GM12875 (cell line): ENCODE data around the gene GPR78.

ENCODE experiments used
- H3K4me3 ChIP-seq: one replicate; pipeline ENCODE4 v1.5.1; 2011; ENCODE audit warnings: low read depth, low read length, control low read depth
- TF ChIP-seq, protein P1 (sequence below): IDR thresholded peaks from 2 replicates; pipeline ENCODE4 v1.5.1; 2011; ENCODE audit warnings: low read depth, mild to moderate bottlenecking, control low read depth, inconsistent platforms, low read length, moderate library complexity, borderline replicate concordance; ENCODE audit not compliant: insufficient read depth

GPR78 gene

DNA sequence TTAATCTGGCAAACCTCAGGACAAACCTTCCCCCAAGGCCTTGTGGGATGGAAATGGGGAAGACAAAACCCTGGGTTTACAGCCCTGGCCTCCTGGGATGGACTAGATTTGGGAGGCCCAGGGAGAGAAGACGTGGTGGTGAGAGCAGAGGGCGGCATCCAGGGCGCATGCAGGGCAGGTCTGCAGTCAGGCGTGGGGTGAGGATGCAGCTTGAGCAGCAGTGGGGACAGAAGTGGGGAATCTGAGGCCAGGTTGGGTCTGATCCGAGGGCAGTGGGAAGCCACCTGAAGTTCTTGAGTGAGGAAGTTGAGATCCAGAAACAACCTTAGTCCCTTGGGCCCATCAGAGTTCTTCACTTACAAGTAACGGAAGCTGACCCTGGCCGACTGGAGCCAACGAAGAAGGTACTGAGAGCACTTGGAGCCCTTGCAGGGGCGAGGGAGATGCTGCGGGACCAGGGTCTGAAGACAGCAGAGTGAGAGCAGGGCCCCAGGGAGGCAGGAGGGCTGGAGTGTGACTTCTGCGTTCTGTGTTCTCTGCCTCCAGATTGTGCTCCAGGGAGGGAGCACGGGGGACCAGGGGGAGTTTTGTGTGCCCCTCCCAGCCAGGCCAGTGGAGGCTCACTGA lies 42.0 kb upstream of the GPR78 start:
- no peak overlapping the region for H3K4me3 ChIP-seq
- TF ChIP-seq, protein P1, sequence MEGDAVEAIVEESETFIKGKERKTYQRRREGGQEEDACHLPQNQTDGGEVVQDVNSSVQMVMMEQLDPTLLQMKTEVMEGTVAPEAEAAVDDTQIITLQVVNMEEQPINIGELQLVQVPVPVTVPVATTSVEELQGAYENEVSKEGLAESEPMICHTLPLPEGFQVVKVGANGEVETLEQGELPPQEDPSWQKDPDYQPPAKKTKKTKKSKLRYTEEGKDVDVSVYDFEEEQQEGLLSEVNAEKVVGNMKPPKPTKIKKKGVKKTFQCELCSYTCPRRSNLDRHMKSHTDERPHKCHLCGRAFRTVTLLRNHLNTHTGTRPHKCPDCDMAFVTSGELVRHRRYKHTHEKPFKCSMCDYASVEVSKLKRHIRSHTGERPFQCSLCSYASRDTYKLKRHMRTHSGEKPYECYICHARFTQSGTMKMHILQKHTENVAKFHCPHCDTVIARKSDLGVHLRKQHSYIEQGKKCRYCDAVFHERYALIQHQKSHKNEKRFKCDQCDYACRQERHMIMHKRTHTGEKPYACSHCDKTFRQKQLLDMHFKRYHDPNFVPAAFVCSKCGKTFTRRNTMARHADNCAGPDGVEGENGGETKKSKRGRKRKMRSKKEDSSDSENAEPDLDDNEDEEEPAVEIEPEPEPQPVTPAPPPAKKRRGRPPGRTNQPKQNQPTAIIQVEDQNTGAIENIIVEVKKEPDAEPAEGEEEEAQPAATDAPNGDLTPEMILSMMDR = no peak

DNA sequence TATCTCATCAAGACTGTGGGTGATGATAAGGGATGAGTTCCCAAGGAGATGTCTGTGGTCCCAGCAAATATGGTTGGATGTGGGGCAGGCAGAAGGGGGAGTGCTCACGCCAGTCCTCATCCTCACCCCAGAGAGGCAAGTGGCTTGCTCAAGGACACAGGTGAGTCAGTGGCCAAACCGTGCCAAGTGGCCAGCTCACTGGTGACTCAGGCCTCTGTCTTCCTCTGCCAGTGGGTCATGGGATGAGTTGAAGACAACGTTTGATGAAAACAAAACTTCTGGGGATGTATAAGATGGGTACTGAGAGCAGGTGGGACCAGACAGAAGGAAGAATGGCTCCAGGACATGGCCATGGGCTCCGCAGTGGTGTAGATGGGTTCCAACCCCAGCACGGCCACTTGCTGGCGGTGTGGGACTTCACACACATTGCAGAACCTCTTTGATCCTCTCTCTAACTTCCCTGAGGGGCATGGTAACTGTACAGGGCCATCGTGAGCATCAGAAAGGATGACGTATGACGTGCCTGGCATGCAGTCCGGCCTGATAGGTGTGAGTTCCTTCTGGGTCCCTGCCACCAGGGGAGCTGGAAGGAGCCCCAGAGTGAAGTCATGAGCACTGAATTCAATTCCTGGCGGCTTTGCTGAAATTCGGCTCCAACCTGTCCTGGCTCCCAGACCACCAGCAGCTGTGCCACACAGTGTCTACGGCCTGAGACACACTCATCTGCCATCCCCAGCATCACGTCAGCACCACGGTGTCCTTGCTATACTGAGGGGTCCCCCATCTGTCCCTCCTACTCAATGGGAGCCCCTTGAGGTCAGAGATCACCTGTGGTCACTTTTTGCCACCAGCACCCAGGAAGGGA lies 41.3 kb upstream of the GPR78 start:
- TF ChIP-seq, protein P1 = no peak
- no peak overlapping the region for H3K4me3 ChIP-seq

DNA sequence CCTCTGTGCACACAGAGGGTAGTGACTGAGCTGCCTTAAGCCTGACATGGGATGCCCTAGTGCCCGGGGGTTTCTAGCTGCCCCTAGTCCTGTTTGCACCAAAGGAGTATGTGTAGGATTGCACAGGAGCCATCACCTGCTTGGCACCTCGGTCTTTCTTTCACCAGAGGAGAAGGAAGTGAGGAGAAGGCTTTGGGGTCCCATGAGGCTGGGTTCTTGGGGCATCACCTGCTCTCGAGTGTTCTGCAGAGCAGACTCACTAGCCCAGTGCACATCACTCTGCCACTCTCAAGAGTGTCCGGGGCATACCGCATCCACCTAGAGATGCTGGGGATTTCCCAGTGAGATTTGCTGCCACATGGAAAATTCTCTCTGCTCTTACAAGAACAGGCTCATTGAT lies 40.5 kb upstream of the GPR78 start:
- H3K4me3 ChIP-seq = no peak overlapping the region
- TF ChIP-seq, protein P1 = no peak

DNA sequence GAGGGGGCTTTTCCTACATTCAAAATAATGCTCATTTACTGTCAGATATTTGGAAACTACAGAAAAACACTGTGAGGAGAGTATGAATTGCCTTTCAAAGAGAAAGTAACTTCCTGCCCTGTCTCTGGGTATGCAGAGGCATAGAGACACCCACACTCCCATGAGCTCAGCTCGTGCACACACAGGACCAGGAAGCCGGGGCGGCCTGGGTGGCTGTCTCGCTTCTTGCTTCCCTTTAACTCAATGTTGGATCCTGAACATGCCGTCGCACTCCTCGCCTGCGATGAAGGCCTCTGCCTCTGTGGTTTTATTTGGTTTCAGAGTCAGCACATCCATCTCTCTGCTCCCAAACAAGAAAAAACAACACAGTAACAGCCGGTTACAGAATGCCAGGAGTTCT lies 40.1 kb upstream of the GPR78 start:
- TF ChIP-seq, protein P1 = no peak
- H3K4me3 ChIP-seq = no peak overlapping the region

DNA sequence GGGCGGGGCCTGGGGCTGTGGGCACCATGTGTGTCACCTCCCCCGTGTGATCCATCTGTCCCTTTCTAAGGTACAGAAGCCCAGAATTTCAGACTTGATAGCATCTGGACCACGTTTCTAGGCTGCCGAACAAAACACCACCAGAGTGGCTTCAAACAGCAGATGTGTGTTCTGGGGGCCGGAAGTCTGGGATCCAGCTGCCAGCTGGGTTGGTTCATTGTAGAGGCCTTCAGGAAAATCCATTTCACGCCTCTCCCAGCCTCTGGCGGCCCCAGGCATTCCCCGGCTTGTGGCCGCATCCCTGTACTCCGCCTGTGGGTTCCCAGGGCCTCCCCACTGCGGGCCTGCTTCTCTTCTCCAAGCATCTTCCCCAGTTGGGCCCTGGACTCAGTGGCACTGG lies 39.6 kb upstream of the GPR78 start:
- H3K4me3 ChIP-seq = no peak overlapping the region
- TF ChIP-seq, protein P1 = no peak

DNA sequence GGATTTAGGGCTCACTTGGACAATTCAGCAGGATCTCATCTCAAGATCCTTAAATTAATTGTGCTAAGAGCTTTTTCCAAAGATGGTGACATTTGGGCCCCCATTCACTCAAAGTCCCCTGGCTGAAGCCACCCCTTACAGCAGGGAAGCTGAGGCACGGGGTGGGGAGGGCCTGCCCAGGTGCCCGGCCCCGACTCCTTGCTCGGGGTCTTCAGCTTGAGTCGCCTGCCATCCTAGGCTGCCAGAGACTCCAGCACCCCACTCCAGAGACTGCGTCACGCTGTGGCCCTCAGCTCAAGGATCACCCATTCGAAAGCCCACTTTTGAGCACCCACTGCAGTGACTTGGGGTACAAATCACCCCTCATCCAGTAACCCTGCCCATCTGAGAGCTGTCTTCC lies 39.2 kb upstream of the GPR78 start:
- no peak overlapping the region for H3K4me3 ChIP-seq
- TF ChIP-seq, protein P1 = no peak
